IMR-90 (cell line): Measurements from ENCODE around the gene SEC22A. TPM values are rescaled to one million over a fixed set of nuclear protein-coding genes. Genes with fewer than 3 reads are reported as not detected.

ENCODE experiments used
- ATAC-seq: fragments of 200-7000 bp; cut with Tn5 transposase; 2 replicates; pipeline ENCODE4 v1.9.1; 2020; ENCODE audit warnings: low read depth, mild to moderate bottlenecking, moderate library complexity
- BruUV-seq: library from RNA; stranded (reverse); fragments of 400-500 nt; replicated peaks from 2 replicates; lab custom pipeline; 2021; lab: Mats Ljungman, UMichigan
- CTCF ChIA-PET: fragments of 300-600 bp; formaldehyde crosslinking; extraction: SDS; loops from one replicate; lab custom pipeline; 2021; ENCODE audit warnings: antibody characterized with exemption; lab: Yijun Ruan, JAX
- POLR2A ChIA-PET: fragments of 300-600 bp; sonication (Branson Sonifier 250); formaldehyde crosslinking; loops from one replicate; lab custom pipeline; 2022; ENCODE audit warnings: antibody characterized with exemption; ENCODE audit not compliant: unreplicated experiment; lab: Charles Lee
- DNase-seq: peaks from one replicate; pipeline ENCODE4 v3.0.0; 2013
- H2AFZ ChIP-seq: replicated peaks from 2 replicates; pipeline ENCODE3; 2013; ENCODE audit warnings: low read length, mild to moderate bottlenecking; ENCODE audit not compliant: poor library complexity
- H2AK5ac ChIP-seq: 2 replicates; pipeline ENCODE4 v1.6.1; 2013; ENCODE audit warnings: low read depth, low read length, inconsistent platforms
- H2AK9ac ChIP-seq: replicated peaks from 2 replicates; pipeline ENCODE3; 2013; ENCODE audit warnings: mild to moderate bottlenecking, low read depth, low read length, moderate library complexity; ENCODE audit not compliant: poor library complexity
- H2BK120ac ChIP-seq: 2 replicates; pipeline ENCODE4 v1.6.1; 2013; ENCODE audit warnings: low read depth, low read length, inconsistent platforms
- H2BK15ac ChIP-seq: 3 replicates; pipeline ENCODE4 v1.6.1; 2013; ENCODE audit warnings: low read depth, low read length, inconsistent platforms
- H2BK20ac ChIP-seq: 2 replicates; pipeline ENCODE4 v1.6.1; 2013; ENCODE audit warnings: low read depth, mild to moderate bottlenecking, inconsistent platforms, low read length, moderate library complexity
- H2BK5ac ChIP-seq: 2 replicates; pipeline ENCODE4 v1.6.1; 2013; ENCODE audit warnings: mild to moderate bottlenecking, low read depth, low read length, inconsistent platforms; ENCODE audit not compliant: poor library complexity, severe bottlenecking
- H3K14ac ChIP-seq: replicated peaks from 2 replicates; pipeline ENCODE4 v1.6.1; 2013; ENCODE audit warnings: low read depth, low read length, inconsistent platforms
- H3K18ac ChIP-seq: 2 replicates; pipeline ENCODE4 v1.6.1; 2013; ENCODE audit warnings: low read depth, low read length, control low read depth
- H3K23ac ChIP-seq: 2 replicates; pipeline ENCODE4 v1.6.1; 2013; ENCODE audit warnings: low read depth, low read length, inconsistent platforms
- H3K27ac ChIP-seq: 2 replicates; pipeline ENCODE4 v1.5.1; 2013; ENCODE audit warnings: mild to moderate bottlenecking, control low read depth, low read length; ENCODE audit not compliant: insufficient read depth
- H3K27me3 ChIP-seq: 2 replicates; pipeline ENCODE4 v1.6.1; 2013; ENCODE audit warnings: low read length; ENCODE audit not compliant: control insufficient read depth, insufficient read depth
- H3K36me3 ChIP-seq: 2 replicates; pipeline ENCODE4 v1.6.1; 2013; ENCODE audit warnings: low read length, mixed read lengths; ENCODE audit not compliant: control insufficient read depth, insufficient read depth
- H3K4ac ChIP-seq: 2 replicates; pipeline ENCODE4 v1.6.1; 2013; ENCODE audit warnings: low read depth, low read length, inconsistent platforms
- H3K4me1 ChIP-seq: 2 replicates; pipeline ENCODE4 v1.6.1; 2013; ENCODE audit warnings: low read length, mixed read lengths; ENCODE audit not compliant: control insufficient read depth, insufficient read depth
- H3K4me2 ChIP-seq: 2 replicates; pipeline ENCODE4 v1.6.1; 2013; ENCODE audit warnings: low read depth, mild to moderate bottlenecking, control low read depth, low read length, moderate library complexity
- H3K4me3 ChIP-seq: 2 replicates; pipeline ENCODE4 v1.5.1; 2013; ENCODE audit warnings: low read depth, mild to moderate bottlenecking, control low read depth, low read length, moderate library complexity; ENCODE audit not compliant: insufficient read depth
- H3K56ac ChIP-seq: 2 replicates; pipeline ENCODE4 v1.6.1; 2013; ENCODE audit warnings: low read length, inconsistent platforms; ENCODE audit not compliant: insufficient read depth; ENCODE audit errors: extremely low read depth
- H3K79me1 ChIP-seq, 2 experiments: 2 replicates each; pipeline ENCODE4 v1.6.1; 2013; ENCODE audit warnings: low read length in 2 of 2, inconsistent platforms in 1 of 2, low read depth in 1 of 2
- H3K9ac ChIP-seq: 2 replicates; pipeline ENCODE4 v1.6.1; 2013; ENCODE audit warnings: low read depth, low read length, control low read depth
- H3K9me1 ChIP-seq: 2 replicates; pipeline ENCODE4 v1.6.1; 2013; ENCODE audit warnings: low read length, inconsistent platforms; ENCODE audit not compliant: insufficient read depth
- H3K9me3 ChIP-seq: 2 replicates; pipeline ENCODE4 v1.6.1; 2013; ENCODE audit warnings: low read length; ENCODE audit not compliant: control insufficient read depth, insufficient read depth
- H4K20me1 ChIP-seq: 2 replicates; pipeline ENCODE4 v1.6.1; 2013; ENCODE audit warnings: low read length, inconsistent platforms; ENCODE audit not compliant: insufficient read depth
- H4K5ac ChIP-seq: 2 replicates; pipeline ENCODE4 v1.6.1; 2013; ENCODE audit warnings: mild to moderate bottlenecking, low read depth, low read length, control low read depth
- H4K8ac ChIP-seq, 2 experiments: 2 replicates each; pipeline ENCODE4 v1.6.1; 2013; ENCODE audit warnings: low read depth in 2 of 2, low read length in 2 of 2, control low read depth in 1 of 2, inconsistent platforms in 1 of 2
- H4K91ac ChIP-seq: 2 replicates; pipeline ENCODE4 v1.6.1; 2013; ENCODE audit warnings: low read depth, low read length, inconsistent platforms; ENCODE audit not compliant: insufficient read depth
- BHLHE40 ChIP-seq: fragments of 150-350 bp; IDR thresholded peaks from 2 replicates; pipeline ENCODE4 v1.6.1; 2016; ENCODE audit warnings: mild to moderate bottlenecking, low read depth, low read length
- CEBPB ChIP-seq: IDR thresholded peaks from 2 replicates; pipeline ENCODE4 v1.6.1; 2012; ENCODE audit warnings: low read depth, low read length, improper control_type of control experiment
- CHD1 ChIP-seq: IDR thresholded peaks from 2 replicates; pipeline ENCODE4 v1.6.1; 2012; ENCODE audit warnings: low read depth, low read length, improper control_type of control experiment
- CTCF ChIP-seq: conservative IDR thresholded peaks from 2 replicates; pipeline ENCODE4 v1.5.1; 2012; ENCODE audit warnings: mild to moderate bottlenecking, low read depth, low read length, improper control_type of control experiment
- ELK1 ChIP-seq: fragments of 150-350 bp; IDR thresholded peaks from 2 replicates; pipeline ENCODE4 v1.6.1; 2016; ENCODE audit warnings: low read depth, mild to moderate bottlenecking, low read length, moderate library complexity, borderline replicate concordance
- FOS ChIP-seq: fragments of 150-350 bp; IDR thresholded peaks from 2 replicates; pipeline ENCODE4 v1.6.1; 2016; ENCODE audit warnings: low read depth, low read length
- MAFK ChIP-seq: IDR thresholded peaks from 2 replicates; pipeline ENCODE4 v1.6.1; 2012; ENCODE audit warnings: low read depth, low read length, improper control_type of control experiment
- MAZ ChIP-seq: IDR thresholded peaks from 2 replicates; pipeline ENCODE4 v1.6.1; 2012; ENCODE audit warnings: low read depth, mild to moderate bottlenecking, low read length, improper control_type of control experiment, moderate library complexity, borderline replicate concordance
- MXI1 ChIP-seq: IDR thresholded peaks from 2 replicates; pipeline ENCODE4 v1.6.1; 2012; ENCODE audit warnings: low read depth, mild to moderate bottlenecking, low read length, moderate library complexity, borderline replicate concordance
- NFE2L2 ChIP-seq: fragments of 150-350 bp; IDR thresholded peaks from 2 replicates; pipeline ENCODE4 v1.6.1; 2016; ENCODE audit warnings: low read depth, mild to moderate bottlenecking, low read length
- POLR2A ChIP-seq: IDR thresholded peaks from 2 replicates; pipeline ENCODE4 v1.6.1; 2012; ENCODE audit warnings: mild to moderate bottlenecking, low read depth, low read length
- RCOR1 ChIP-seq: IDR thresholded peaks from 2 replicates; pipeline ENCODE4 v1.6.1; 2012; ENCODE audit warnings: mild to moderate bottlenecking, low read length, improper control_type of control experiment; ENCODE audit not compliant: insufficient replicate concordance
- SMC3 ChIP-seq: fragments of 150-350 bp; IDR thresholded peaks from 2 replicates; pipeline ENCODE4 v1.6.1; 2016; ENCODE audit warnings: low read depth, mild to moderate bottlenecking, antibody characterized with exemption, low read length, moderate library complexity
- USF2 ChIP-seq: fragments of 150-350 bp; IDR thresholded peaks from 2 replicates; pipeline ENCODE4 v1.6.1; 2017; ENCODE audit warnings: mild to moderate bottlenecking, antibody characterized with exemption, low read length, low read depth
- WGBS, 2 experiments: methylation state at CpG; one replicate each; pipeline versions ENCODE4 v1.1.5 to v1.1.7; 2013; ENCODE audit warnings: missing lambda C conversion rate in 2 of 2; ENCODE audit not compliant: insufficient read length in 1 of 2; ENCODE audit errors: extremely low coverage in 2 of 2; 5-methylcytosine and 5-hydroxymethylcytosine counted together
- dilution Hi-C: fragments of 300-500 bp; cut with HindIII; formaldehyde crosslinking; loops from one replicate; pipeline ENCODE4 v1.14.3; 2018; ENCODE audit warnings: low sequenced_read_pairs; ENCODE audit not compliant: unreplicated experiment
- in situ Hi-C: fragments of 300-500 bp; cut with MboI; formaldehyde crosslinking; loops from 3 replicates; pipeline ENCODE4 v1.14.3; 2019; ENCODE audit warnings: low sequenced_read_pairs, inconsistent platforms, mixed read lengths
- intact Hi-C: fragments of 100-400 bp; cut with micrococcal nuclease; formaldehyde crosslinking; loops from 2 replicates; pipeline ENCODE4 v1.10.0; 2022
- polyA plus RNA-seq, 3 experiments: library from polyadenylated mRNA; depleted of rRNA; stranded (reverse); fragments of >200 nt; gene quantifications; 2 replicates each; pipeline ENCODE4 v1.2.3, GENCODE V29; 2012; ENCODE audit warnings: low replicate concordance in 1 of 3
- total RNA-seq: library from RNA; depleted of rRNA; stranded (reverse); fragments of >200 nt; gene quantifications from 2 replicates; pipeline ENCODE4 v1.2.3, GENCODE V29; 2012

Gene SEC22A
- total and polyA plus RNA-seq, 2 of the 4 experiments (the other 2 are of a cell fraction), result 17.5 to 36.0 TPM

- Histone ChIP-seq H3K4me3 (no peak overlapping the region), H3K4me2 (no peak overlapping the region), H3K18ac (no peak overlapping the region), H2BK5ac (no peak overlapping the region), H3K36me3 (no peaks in the 10 kb centered on the region), H2BK15ac (no peak overlapping the region), H4K20me1 (no peaks in the 10 kb centered on the region), H2AFZ (no peak overlapping the region), H3K27me3 (peaks cover 46% of the 10 kb centered on the region), H3K27ac (no peak overlapping the region), H2BK20ac (no peak overlapping the region), H3K23ac (no peak overlapping the region), H4K5ac (no peak overlapping the region), H3K4ac (no peak overlapping the region), H3K56ac (no peak overlapping the region), H3K9me1 (no peaks in the 10 kb centered on the region), H3K14ac (no peak overlapping the region), H3K79me1 (no peaks in the 10 kb centered on the region), H2BK120ac (no peak overlapping the region), H3K4me1 (no peaks in the 10 kb centered on the region), H4K91ac (no peak overlapping the region), H2AK9ac (peak overlapping the region; percentile 57), H2AK5ac (no peak overlapping the region), H4K8ac (no peak overlapping the region), H3K9me3 (no peaks in the 10 kb centered on the region), H3K9ac (no peak overlapping the region)
- ChIA-PET POLR2A (no interaction called here), CTCF (no interaction called here)
- DNase-seq (no peak), ATAC-seq (no peak)
- intact Hi-C loops (no loop called here), dilution Hi-C loops (no loop called here), in situ Hi-C loops (no loop called here)
- WGBS, 2 experiments, result 34% methylated on average over 2 of the region's 15 CpGs; no CpG with 5 or more reads in 1 of the 2 experiments
- BruUV-seq, result no TSS peak
- no peak for TF ChIP-seq POLR2A
- no peak for TF ChIP-seq USF2
- no peak for TF ChIP-seq RCOR1
- no peak for TF ChIP-seq MXI1
- TF ChIP-seq MAFK, result no peak
- no peak for TF ChIP-seq CTCF
- no peak for TF ChIP-seq BHLHE40
- no peak for TF ChIP-seq ELK1
- TF ChIP-seq CEBPB, result no peak
- no peak for TF ChIP-seq SMC3
- no peak for TF ChIP-seq FOS
- TF ChIP-seq NFE2L2, result no peak
- TF ChIP-seq MAZ, result no peak
- TF ChIP-seq CHD1, result no peak
Measured at GRCh38 chr3:123292321-123293310, 90.9 kb downstream of the SEC22A start.
